ENCODE measurements around the gene RBP4. TPM values are rescaled to one million over a fixed set of nuclear protein-coding genes. Genes with fewer than 3 reads are reported as not detected.

Gene RBP4
- total RNA-seq, 1 donor from 2014 or later: 36.8 TPM

- TF ChIP-seq POLR2AphosphoS5 (IDR thresholded peaks at IDR 0.05; ENCODE audit: insufficient read depth in 1 of 2, low read depth in 1 of 2) (no peak), POLR2A (IDR thresholded peaks at IDR 0.05) (no peak)
- TF ChIP-seq, protein P1, sequence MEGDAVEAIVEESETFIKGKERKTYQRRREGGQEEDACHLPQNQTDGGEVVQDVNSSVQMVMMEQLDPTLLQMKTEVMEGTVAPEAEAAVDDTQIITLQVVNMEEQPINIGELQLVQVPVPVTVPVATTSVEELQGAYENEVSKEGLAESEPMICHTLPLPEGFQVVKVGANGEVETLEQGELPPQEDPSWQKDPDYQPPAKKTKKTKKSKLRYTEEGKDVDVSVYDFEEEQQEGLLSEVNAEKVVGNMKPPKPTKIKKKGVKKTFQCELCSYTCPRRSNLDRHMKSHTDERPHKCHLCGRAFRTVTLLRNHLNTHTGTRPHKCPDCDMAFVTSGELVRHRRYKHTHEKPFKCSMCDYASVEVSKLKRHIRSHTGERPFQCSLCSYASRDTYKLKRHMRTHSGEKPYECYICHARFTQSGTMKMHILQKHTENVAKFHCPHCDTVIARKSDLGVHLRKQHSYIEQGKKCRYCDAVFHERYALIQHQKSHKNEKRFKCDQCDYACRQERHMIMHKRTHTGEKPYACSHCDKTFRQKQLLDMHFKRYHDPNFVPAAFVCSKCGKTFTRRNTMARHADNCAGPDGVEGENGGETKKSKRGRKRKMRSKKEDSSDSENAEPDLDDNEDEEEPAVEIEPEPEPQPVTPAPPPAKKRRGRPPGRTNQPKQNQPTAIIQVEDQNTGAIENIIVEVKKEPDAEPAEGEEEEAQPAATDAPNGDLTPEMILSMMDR (IDR thresholded peaks at IDR 0.05): no peak
- Histone ChIP-seq H3K4me1 (peaks cover 12% of the 10 kb centered on the region), H3K27ac (no peak overlapping the region), H3K36me3 (no peaks in the 10 kb centered on the region), H3K9me3 (no peaks in the 10 kb centered on the region), H3K27me3 (no peaks in the 10 kb centered on the region), H3K4me3 (no peak overlapping the region)
- intact Hi-C loops (cut with DNase I): no loop called here
- no peak for DNase-seq (ENCODE audit: extremely low spot score in 2 of 2)
Observed at GRCh38 chr10:93597075-93597599, 3.9 kb downstream of the RBP4 start.

- Histone ChIP-seq H3K9me3 (no peaks in the 10 kb centered on the region), H3K4me1 (peaks cover 10% of the 10 kb centered on the region), H3K4me3 (no peak overlapping the region), H3K27ac (no peak overlapping the region), H3K27me3 (no peaks in the 10 kb centered on the region), H3K36me3 (no peaks in the 10 kb centered on the region)
- DNase-seq (ENCODE audit: extremely low spot score in 2 of 2): no peak
- intact Hi-C loops (cut with DNase I): no loop called here
- TF ChIP-seq, protein P1 (IDR thresholded peaks at IDR 0.05): no peak
- TF ChIP-seq POLR2A (IDR thresholded peaks at IDR 0.05): no peak
- TF ChIP-seq POLR2AphosphoS5 (IDR thresholded peaks at IDR 0.05; ENCODE audit: insufficient read depth in 1 of 2, low read depth in 1 of 2): no peak
Observed at GRCh38 chr10:93596539-93596938, 4.5 kb downstream of the RBP4 start.

GRCh38 chr10:93595378-93596161, 5.5 kb downstream of the RBP4 start:
- Histone ChIP-seq H3K4me3 (no peak overlapping the region), H3K9me3 (no peaks in the 10 kb centered on the region), H3K36me3 (no peaks in the 10 kb centered on the region), H3K27me3 (no peaks in the 10 kb centered on the region), H3K4me1 (peaks cover under 1% of the 10 kb centered on the region), H3K27ac (no peak overlapping the region)
- DNase-seq (ENCODE audit: extremely low spot score in 2 of 2): no peak
- intact Hi-C loops (cut with DNase I): no loop called here
- TF ChIP-seq POLR2A (IDR thresholded peaks at IDR 0.05) (no peak), POLR2AphosphoS5 (IDR thresholded peaks at IDR 0.05; ENCODE audit: insufficient read depth in 1 of 2, low read depth in 1 of 2) (no peak)
- TF ChIP-seq, protein P1 (IDR thresholded peaks at IDR 0.05): no peak

DNA sequence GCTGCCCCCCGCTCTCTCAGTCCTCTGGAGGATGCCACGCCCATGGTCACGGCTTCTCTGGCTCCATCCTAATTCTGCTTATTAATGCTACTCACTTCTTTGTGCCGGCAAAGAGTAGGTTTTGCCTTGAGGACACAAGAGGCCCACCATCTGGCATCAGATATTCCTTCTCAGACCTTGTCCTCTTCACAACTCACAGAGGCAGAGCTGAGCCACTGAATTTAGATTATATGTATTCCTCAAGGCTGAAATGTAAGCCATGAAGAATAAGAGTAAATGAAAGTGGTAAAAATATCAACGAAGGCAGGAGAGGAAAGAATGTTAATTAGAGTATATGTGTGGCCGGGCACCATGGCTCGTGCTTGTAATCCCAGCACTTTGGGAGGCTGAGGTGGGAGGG, 6.5 kb downstream of the RBP4 start:
- intact Hi-C loops (cut with DNase I): no loop called here
- Histone ChIP-seq H3K4me3 (no peak overlapping the region), H3K4me1 (no peaks in the 10 kb centered on the region), H3K27me3 (no peaks in the 10 kb centered on the region), H3K27ac (no peak overlapping the region), H3K36me3 (no peaks in the 10 kb centered on the region), H3K9me3 (no peaks in the 10 kb centered on the region)
- DNase-seq (ENCODE audit: extremely low spot score in 2 of 2): no peak
- TF ChIP-seq POLR2A (IDR thresholded peaks at IDR 0.05) (no peak), POLR2AphosphoS5 (IDR thresholded peaks at IDR 0.05; ENCODE audit: insufficient read depth in 1 of 2, low read depth in 1 of 2) (no peak)
- TF ChIP-seq, protein P1 (IDR thresholded peaks at IDR 0.05): no peak

- Histone ChIP-seq H3K36me3 (no peaks in the 10 kb centered on the region), H3K27ac (no peak overlapping the region), H3K4me3 (no peak overlapping the region), H3K4me1 (no peaks in the 10 kb centered on the region), H3K9me3 (no peaks in the 10 kb centered on the region), H3K27me3 (no peaks in the 10 kb centered on the region)
- TF ChIP-seq, protein P1 (IDR thresholded peaks at IDR 0.05): no peak
- TF ChIP-seq POLR2A (IDR thresholded peaks at IDR 0.05): no peak
- TF ChIP-seq POLR2AphosphoS5 (IDR thresholded peaks at IDR 0.05; ENCODE audit: insufficient read depth in 1 of 2, low read depth in 1 of 2): no peak
- intact Hi-C loops (cut with DNase I): no loop called here
- DNase-seq (ENCODE audit: extremely low spot score in 2 of 2): no peak
Observed at GRCh38 chr10:93593749-93594148, 7.3 kb downstream of the RBP4 start.
